IPS-18a (cell line): Measurements from ENCODE around the gene GNB1L.

Experiments used
- H3K27ac ChIP-seq: one replicate; pipeline ENCODE4 v1.5.1; 2013; ENCODE audit warnings: low read length
- H3K27me3 ChIP-seq: one replicate; pipeline ENCODE4 v1.6.1; 2013; ENCODE audit warnings: mild to moderate bottlenecking, low read length; ENCODE audit not compliant: control insufficient read depth, insufficient read depth
- H3K36me3 ChIP-seq: one replicate; pipeline ENCODE4 v1.6.1; 2013; ENCODE audit warnings: low read depth, low read length; ENCODE audit not compliant: control insufficient read depth
- H3K4me1 ChIP-seq: one replicate; pipeline ENCODE4 v1.6.1; 2013; ENCODE audit warnings: low read depth, low read length; ENCODE audit not compliant: control insufficient read depth
- H3K4me3 ChIP-seq: one replicate; pipeline ENCODE4 v1.5.1; 2013; ENCODE audit warnings: low read length
- H3K9ac ChIP-seq: one replicate; pipeline ENCODE4 v1.6.1; 2013; ENCODE audit warnings: mild to moderate bottlenecking, low read length, moderate library complexity
- H3K9me3 ChIP-seq: one replicate; pipeline ENCODE4 v1.6.1; 2013; ENCODE audit warnings: low read depth, low read length; ENCODE audit not compliant: control insufficient read depth

The GNB1L gene

DNA sequence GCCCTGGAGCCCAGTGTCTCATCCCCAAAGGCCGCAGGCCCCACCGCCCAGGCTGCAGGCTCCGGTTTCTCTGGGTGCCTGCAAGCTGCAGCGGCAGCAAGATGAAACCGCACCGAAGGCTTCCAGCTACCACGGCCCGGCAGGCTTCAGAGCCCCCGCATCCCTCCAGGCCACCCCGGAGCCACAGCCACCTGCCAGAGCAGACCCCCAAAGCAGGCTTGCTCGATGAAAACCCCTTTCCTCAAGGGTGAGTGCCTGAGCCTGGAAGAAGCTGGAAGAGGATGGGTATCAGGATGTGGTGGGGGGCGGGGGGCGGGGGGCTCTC, 24.5 kb upstream of the GNB1L start:
- no peak overlapping the region for H3K4me3 ChIP-seq
- H3K9ac ChIP-seq, result no peak overlapping the region
- no peaks in the 10 kb centered on the region for H3K36me3 ChIP-seq
- H3K9me3 ChIP-seq, result no peaks in the 10 kb centered on the region
- no peaks in the 10 kb centered on the region for H3K27me3 ChIP-seq
- no peak overlapping the region for H3K27ac ChIP-seq
- H3K4me1 ChIP-seq, result peaks cover 21% of the 10 kb centered on the region

GRCh38 chr22:19878461-19879245, 24.0 kb upstream of the GNB1L start:
- Histone ChIP-seq H3K27ac (no peak overlapping the region), H3K4me1 (peaks cover 21% of the 10 kb centered on the region)

DNA sequence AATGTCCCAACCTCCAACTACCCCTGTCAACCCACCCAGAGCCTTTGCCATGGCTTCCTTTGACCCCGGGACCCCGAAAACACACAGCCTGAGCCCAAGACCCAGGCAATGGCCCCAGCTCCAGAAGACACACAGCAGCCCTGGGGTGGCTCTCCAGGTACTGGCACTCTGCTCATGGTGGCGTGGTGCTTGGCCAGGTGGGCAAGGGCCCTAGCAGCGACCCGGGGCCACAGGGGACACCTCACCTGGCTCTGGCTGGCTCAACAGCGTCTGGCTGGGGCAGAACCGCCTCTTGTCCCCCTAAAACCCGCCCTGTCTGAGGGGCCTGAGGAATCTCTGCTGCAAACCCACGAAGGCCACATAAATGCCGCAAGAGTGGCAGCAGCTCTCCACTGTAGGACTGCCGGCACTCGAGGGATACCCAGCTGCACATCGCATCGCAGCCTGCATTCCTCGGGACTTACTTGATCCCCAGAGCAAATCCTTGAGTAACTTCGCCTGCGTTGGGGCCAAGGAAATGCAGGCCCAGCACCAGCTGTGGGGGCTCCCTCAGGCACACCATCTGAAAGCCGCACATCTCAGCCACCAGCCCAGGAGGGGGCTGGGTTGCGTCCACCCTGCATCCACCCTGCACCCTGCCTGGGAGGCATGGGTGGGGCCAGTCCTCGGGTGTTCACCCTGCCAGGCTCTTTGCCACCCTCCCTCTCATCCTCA, 23.1 kb upstream of the GNB1L start:
- peaks cover 21% of the 10 kb centered on the region for H3K4me1 ChIP-seq
- no peaks in the 10 kb centered on the region for H3K9me3 ChIP-seq
- H3K36me3 ChIP-seq, result no peaks in the 10 kb centered on the region
- H3K27me3 ChIP-seq, result no peaks in the 10 kb centered on the region
- no peak overlapping the region for H3K9ac ChIP-seq
- H3K27ac ChIP-seq, result no peak overlapping the region
- H3K4me3 ChIP-seq, result no peak overlapping the region

More at GRCh38 chr22:19878461-19879245, 24.0 kb upstream of the GNB1L start:
- no peak overlapping the region for H3K4me3 ChIP-seq
- H3K9ac ChIP-seq, result no peak overlapping the region
- H3K36me3 ChIP-seq, result no peaks in the 10 kb centered on the region
- no peaks in the 10 kb centered on the region for H3K27me3 ChIP-seq
- no peaks in the 10 kb centered on the region for H3K9me3 ChIP-seq

GRCh38 chr22:19876941-19877625, 22.4 kb upstream of the GNB1L start:
- Histone ChIP-seq H3K27ac (no peak overlapping the region), H3K36me3 (no peaks in the 10 kb centered on the region), H3K4me3 (no peak overlapping the region), H3K4me1 (peaks cover 20% of the 10 kb centered on the region), H3K27me3 (no peaks in the 10 kb centered on the region), H3K9me3 (no peaks in the 10 kb centered on the region), H3K9ac (no peak overlapping the region)

GRCh38 chr22:19876314-19876940, 21.8 kb upstream of the GNB1L start:
- no peaks in the 10 kb centered on the region for H3K9me3 ChIP-seq
- H3K36me3 ChIP-seq, result no peaks in the 10 kb centered on the region
- H3K27ac ChIP-seq, result no peak overlapping the region
- no peak overlapping the region for H3K9ac ChIP-seq
- no peaks in the 10 kb centered on the region for H3K27me3 ChIP-seq
- H3K4me1 ChIP-seq, result peaks cover 14% of the 10 kb centered on the region
- no peak overlapping the region for H3K4me3 ChIP-seq

DNA sequence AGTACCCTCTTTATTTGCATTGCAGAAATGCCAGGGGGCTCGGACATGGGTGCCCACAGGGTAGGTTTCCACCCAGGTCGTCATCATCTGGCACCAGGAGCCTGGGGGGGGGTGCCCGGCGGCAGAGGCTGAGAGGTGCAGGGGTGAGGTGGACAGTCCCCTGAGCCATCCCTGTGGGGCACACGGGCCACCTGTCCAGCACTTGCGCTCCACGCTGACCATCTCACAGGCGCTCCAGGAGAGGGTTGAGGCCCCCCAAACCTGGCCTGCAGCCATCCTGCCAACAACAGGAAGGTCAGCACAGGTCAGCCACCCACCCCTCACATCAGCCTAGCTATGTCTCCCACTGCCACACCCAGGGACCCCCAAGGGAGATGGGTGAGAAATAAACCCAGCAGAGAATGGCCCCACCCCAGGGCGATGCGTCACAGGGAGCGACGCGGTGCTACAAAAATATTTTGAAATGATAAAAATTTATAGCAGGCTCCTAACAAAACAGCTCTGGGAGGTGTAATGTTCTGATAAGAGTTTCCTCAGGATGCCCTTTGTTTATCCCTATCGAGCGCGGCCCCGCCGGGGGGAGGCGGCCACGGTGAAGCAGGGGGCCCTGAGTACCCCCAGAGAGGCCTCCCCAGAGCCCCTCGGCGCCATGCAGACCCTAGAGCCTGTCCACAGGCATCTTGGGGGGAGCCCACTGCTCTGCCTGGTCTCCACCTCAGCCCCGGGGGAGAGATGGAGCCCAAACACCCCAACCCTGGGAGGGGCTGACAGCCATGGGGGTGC, 21.0 kb upstream of the GNB1L start:
- Histone ChIP-seq H3K4me3 (no peak overlapping the region), H3K9me3 (no peaks in the 10 kb centered on the region), H3K4me1 (peaks cover 8% of the 10 kb centered on the region), H3K36me3 (no peaks in the 10 kb centered on the region), H3K27me3 (no peaks in the 10 kb centered on the region), H3K27ac (no peak overlapping the region), H3K9ac (no peak overlapping the region)

DNA sequence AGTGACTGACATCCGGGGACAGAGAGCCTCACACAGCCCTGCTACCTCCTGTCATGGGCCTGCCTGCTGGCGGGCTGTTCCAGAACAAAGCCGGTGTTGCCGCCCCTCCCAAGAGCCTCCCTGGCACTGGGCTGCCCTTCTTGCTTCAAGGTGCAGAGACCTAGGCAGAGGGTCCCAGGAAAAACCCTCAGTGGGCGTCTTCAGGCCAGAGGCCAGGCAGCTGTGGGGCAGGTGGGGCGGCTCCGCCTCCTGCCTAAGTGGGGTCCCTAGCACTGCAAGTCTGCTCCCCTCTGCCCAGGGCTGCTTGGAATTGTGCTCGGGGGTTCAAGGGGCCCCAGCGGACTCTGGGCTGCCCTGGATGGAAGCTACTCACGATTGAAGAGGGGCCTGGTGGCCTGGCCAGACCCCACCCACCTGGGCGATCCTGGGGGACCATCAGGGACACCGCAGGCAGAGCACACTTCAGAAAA, 20.4 kb upstream of the GNB1L start:
- Histone ChIP-seq H3K9ac (no peak overlapping the region), H3K36me3 (no peaks in the 10 kb centered on the region), H3K27ac (no peak overlapping the region), H3K4me3 (no peak overlapping the region), H3K4me1 (peaks cover 2% of the 10 kb centered on the region), H3K27me3 (no peaks in the 10 kb centered on the region), H3K9me3 (no peaks in the 10 kb centered on the region)

- Histone ChIP-seq H3K4me1 (no peaks in the 10 kb centered on the region), H3K27me3 (no peaks in the 10 kb centered on the region), H3K9ac (no peak overlapping the region), H3K9me3 (no peaks in the 10 kb centered on the region), H3K36me3 (no peaks in the 10 kb centered on the region), H3K27ac (no peak overlapping the region), H3K4me3 (no peak overlapping the region)
These were observed 19.8 kb upstream of the GNB1L start for GRCh38 chr22:19874307-19875060.

DNA sequence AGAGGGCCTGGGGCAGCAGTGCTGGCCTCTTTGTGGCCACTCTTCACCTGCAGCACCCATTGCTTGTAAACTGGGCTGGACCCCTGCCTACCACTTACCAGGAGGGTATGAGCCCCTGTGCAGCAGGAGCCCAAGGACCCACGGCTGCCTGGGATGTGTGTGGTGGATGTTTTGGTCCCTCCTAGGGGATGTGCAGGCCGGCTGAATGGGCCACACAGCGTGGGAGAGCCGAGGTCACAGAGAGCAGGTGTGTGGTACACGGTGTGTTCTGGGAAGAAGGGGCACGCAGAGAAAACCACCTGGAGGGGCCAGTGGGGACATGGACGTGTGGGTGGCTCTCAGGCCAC, 19.3 kb upstream of the GNB1L start:
- Histone ChIP-seq H3K27ac (no peak overlapping the region), H3K9me3 (no peaks in the 10 kb centered on the region), H3K9ac (no peak overlapping the region), H3K4me3 (no peak overlapping the region), H3K36me3 (no peaks in the 10 kb centered on the region), H3K27me3 (no peaks in the 10 kb centered on the region), H3K4me1 (no peaks in the 10 kb centered on the region)

DNA sequence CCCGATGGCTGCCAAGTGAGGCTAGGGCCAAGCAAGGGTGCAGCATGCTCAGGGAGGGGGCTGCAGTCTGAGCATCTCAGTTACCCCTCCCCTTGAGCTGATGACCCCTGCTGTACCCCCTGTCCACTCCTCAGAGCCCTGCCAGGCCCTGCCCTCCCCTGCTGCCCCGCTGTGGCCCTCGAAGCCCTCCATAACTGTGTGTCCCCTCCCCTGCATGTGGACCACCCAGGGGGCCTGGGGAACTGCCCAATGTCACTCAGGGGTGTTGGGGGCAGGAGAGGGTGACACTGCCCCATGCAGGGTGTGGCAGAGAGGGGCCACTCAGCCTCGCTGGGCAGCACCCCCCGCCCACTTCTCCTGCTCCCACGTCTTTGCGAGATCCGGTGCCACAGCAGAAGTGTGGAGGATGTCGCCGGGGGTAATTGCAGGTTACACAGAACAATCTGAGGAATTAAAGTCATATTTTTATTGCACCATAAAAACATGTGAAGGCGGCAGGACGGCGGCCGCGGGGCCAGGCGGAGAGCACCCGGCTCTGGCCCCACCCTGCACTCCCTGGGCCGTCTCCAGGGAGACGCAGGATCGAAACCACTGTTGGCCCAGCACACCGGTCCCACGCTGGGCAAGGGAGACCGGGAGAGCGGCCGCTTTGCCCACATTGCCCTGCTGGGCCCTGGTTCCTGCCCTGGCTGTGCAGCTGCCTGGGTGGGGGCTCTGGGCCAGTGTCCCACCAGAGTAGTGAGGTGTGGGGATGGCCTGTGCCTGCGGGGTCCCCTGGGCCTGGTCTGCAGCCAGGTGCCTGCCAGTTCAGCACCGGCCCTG, 18.7 kb upstream of the GNB1L start:
- Histone ChIP-seq H3K27ac (no peak overlapping the region), H3K4me1 (no peaks in the 10 kb centered on the region), H3K9me3 (no peaks in the 10 kb centered on the region), H3K9ac (no peak overlapping the region), H3K36me3 (no peaks in the 10 kb centered on the region), H3K4me3 (no peak overlapping the region), H3K27me3 (no peaks in the 10 kb centered on the region)
